Cardiac muscle cell (in vitro differentiated cells and primary cell): ENCODE results near the gene CEBPG. TPM values are rescaled to one million over a fixed set of nuclear protein-coding genes. Genes with fewer than 3 reads are reported as not detected.

Experiments used
- DNase-seq, 2 donors: peaks; one replicate each; pipeline versions ENCODE4 v3.0.0 to v3.0.0-alpha.2; 2010 to 2017; ENCODE audit warnings: low read depth in 1 of 2, low spot score in 1 of 2
- H3K27ac ChIP-seq: fragments of 200-600 bp; sonication (generic); 2 replicates; pipeline ENCODE4 v1.5.1; 2016
- H3K27me3 ChIP-seq: fragments of 200-600 bp; sonication (generic); 2 replicates; pipeline ENCODE4 v1.6.0; 2016; ENCODE audit warnings: control low read depth
- H3K36me3 ChIP-seq: fragments of 200-600 bp; sonication (generic); 2 replicates; pipeline ENCODE4 v1.5.1; 2016; ENCODE audit warnings: control low read depth
- H3K4me1 ChIP-seq: fragments of 200-600 bp; sonication (generic); 2 replicates; pipeline ENCODE4 v1.8.1; 2017; ENCODE audit warnings: low read depth, mild to moderate bottlenecking, mixed run types
- H3K4me3 ChIP-seq: fragments of 200-600 bp; sonication (generic); 2 replicates; pipeline ENCODE4 v1.5.1; 2016; ENCODE audit warnings: mild to moderate bottlenecking
- H3K9me3 ChIP-seq: fragments of 200-600 bp; sonication (generic); 2 replicates; pipeline ENCODE4 v1.5.1; 2017; ENCODE audit warnings: low read depth, mild to moderate bottlenecking, control low read depth
- polyA plus RNA-seq: library from polyadenylated mRNA; unstranded; fragments of >200 nt; fragmentation: Nextera tagmentation; extraction: Ambion mirVana; gene quantifications from 2 replicates; pipeline ENCODE4 v1.2.1, GENCODE V29; 2016
- total RNA-seq: library from RNA; depleted of rRNA; stranded (reverse); fragments of >200 nt; gene quantifications from 2 replicates; pipeline ENCODE4 v1.2.3, GENCODE V29; 2016
- TF ChIP-seq, protein P1 (sequence below): IDR thresholded peaks from 2 replicates; pipeline ENCODE4 v1.5.1; 2012; ENCODE audit warnings: low read depth, mild to moderate bottlenecking, low read length

The CEBPG gene
- total and polyA plus RNA-seq, 2 experiments from 2014 or later = 17.4 to 21.1 TPM

DNA sequence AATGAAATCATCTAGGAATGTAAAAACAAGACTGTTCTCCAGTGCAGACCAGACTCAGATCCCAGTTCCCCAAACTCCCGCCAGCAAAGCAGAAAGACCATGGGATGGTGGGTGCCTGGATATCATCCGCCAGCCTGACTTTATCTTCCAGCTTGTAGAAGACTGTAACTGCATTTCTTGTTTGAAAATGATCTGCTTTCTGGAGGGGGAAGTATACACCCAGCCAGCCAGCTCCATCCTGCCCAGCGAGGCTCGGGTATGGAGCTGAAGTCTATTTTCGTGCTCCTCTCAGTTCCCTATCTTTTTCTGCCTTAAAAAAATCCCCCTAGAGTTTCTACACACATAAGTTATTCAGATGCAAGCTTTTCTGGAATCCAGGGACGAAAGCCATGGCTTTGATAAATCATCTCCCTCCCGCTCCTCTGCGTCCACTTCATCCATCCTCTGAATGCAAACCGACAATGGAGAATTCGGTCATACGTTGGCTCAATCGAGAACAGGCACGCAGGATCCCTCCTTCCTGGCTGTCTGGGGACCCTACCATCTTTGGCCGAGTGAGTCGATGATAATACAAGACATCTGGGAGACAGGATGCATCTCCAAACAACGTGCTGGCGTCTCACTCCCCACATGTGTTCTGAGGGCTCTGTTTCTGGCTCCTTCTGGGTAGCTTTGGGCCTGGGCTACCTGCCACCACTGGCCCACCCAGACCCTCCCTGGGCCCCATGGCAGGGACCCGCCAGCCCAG is 31.2 kb downstream of the CEBPG start:
- Histone ChIP-seq H3K9me3 (no peaks in the 10 kb centered on the region), H3K4me3 (no peak overlapping the region), H3K36me3 (no peaks in the 10 kb centered on the region), H3K27me3 (no peaks in the 10 kb centered on the region), H3K27ac (no peak overlapping the region), H3K4me1 (no peaks in the 10 kb centered on the region)
- no peak for DNase-seq
- TF ChIP-seq, protein P1, sequence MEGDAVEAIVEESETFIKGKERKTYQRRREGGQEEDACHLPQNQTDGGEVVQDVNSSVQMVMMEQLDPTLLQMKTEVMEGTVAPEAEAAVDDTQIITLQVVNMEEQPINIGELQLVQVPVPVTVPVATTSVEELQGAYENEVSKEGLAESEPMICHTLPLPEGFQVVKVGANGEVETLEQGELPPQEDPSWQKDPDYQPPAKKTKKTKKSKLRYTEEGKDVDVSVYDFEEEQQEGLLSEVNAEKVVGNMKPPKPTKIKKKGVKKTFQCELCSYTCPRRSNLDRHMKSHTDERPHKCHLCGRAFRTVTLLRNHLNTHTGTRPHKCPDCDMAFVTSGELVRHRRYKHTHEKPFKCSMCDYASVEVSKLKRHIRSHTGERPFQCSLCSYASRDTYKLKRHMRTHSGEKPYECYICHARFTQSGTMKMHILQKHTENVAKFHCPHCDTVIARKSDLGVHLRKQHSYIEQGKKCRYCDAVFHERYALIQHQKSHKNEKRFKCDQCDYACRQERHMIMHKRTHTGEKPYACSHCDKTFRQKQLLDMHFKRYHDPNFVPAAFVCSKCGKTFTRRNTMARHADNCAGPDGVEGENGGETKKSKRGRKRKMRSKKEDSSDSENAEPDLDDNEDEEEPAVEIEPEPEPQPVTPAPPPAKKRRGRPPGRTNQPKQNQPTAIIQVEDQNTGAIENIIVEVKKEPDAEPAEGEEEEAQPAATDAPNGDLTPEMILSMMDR = no peak

DNA sequence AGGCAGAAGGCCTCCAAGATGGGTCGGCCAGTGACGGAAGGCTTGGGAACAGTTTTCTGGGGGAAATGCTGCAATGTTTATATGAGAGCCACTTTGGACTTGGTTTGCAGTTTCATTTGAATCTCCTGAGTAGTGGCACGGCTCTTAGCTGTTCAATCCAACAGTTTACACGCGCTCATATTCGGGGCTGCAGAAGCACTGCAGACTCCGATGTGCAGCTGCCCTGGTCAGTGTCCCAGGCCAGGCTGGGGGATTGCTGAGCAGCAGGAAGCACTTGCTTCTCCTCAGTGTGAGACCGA is 31.7 kb downstream of the CEBPG start:
- Histone ChIP-seq H3K4me1 (no peaks in the 10 kb centered on the region), H3K27ac (no peak overlapping the region), H3K4me3 (no peak overlapping the region), H3K36me3 (no peaks in the 10 kb centered on the region), H3K9me3 (no peaks in the 10 kb centered on the region), H3K27me3 (no peaks in the 10 kb centered on the region)
- TF ChIP-seq, protein P1 = no peak
- no peak for DNase-seq

DNA sequence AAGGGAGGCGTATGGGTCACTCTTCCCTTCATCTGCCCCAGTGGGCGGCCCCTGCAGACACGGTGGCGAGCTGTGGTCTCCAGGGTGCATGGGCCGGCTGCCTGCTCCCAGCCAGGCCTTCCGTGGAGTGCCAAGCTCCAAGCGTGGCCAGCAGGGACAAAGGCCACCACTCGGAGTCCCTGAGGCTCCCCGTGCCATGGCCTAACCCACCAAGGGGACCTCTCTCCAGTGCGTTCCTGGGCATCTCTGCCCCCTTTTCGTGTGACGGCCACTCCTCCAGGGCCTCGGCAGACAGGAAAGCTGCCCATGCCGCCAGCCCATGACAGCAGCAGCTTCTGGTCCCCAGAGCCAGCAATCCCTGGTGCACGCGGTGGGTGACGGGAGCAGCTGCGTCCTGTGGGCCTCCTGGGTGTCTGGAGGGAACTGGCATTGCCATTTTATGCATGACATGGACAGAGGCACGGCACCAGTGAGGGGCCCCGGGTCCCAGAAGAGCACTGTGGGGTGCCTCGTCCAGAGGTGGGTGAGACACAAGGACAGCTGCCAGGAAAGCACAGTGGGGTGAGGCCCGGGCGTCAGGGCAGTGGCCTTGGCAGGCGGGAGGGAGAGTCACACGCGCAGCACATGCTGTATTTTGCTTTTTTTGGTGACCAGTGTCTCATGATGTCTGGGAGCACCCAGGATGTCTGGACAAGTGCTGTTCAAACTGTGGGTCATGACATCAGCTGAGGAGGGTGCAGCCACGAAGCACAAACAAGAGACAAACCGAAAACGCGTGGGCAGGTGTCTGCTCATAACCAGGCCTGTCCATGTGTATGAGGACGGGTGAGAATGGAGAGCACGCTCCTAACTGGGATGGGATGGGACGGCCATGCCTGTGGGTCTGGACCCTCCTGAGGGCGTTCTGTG is 32.3 kb downstream of the CEBPG start:
- no peak overlapping the region for H3K4me3 ChIP-seq
- no peaks in the 10 kb centered on the region for H3K9me3 ChIP-seq
- H3K27ac ChIP-seq = no peak overlapping the region
- H3K36me3 ChIP-seq = no peaks in the 10 kb centered on the region
- H3K4me1 ChIP-seq = no peaks in the 10 kb centered on the region
- DNase-seq = no peak
- TF ChIP-seq, protein P1 = no peak
- H3K27me3 ChIP-seq = no peaks in the 10 kb centered on the region

DNA sequence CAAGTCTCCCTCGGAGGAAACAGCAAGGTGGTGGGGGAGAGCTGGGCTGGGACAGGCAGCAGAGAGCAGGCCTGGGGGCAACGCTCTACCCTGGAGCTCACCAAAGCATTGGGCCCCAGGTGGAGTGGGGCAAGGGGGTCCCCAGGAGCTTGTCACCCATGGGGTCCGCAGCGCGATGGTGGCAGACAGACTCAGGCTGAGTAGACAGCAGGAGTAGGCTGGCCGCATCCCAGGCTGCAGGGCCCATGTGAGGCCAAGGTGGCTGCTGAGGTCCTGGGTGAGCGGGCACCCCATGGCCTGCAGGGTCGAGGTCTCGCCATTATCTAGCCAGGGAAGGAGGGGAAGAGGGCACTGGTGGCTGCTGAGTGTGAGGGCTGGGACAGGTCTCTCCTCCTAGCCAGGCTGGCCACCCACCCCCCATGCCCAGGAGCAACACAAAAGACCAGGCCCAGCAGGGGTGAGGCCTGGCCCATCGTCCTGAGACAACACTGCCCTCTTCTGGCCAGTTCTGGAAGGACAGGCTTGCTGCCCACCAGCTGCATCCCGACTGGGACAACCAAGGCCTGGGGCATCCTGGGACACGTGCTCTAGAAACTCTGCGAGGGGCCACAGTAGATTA is 33.1 kb downstream of the CEBPG start:
- no peaks in the 10 kb centered on the region for H3K9me3 ChIP-seq

DNA sequence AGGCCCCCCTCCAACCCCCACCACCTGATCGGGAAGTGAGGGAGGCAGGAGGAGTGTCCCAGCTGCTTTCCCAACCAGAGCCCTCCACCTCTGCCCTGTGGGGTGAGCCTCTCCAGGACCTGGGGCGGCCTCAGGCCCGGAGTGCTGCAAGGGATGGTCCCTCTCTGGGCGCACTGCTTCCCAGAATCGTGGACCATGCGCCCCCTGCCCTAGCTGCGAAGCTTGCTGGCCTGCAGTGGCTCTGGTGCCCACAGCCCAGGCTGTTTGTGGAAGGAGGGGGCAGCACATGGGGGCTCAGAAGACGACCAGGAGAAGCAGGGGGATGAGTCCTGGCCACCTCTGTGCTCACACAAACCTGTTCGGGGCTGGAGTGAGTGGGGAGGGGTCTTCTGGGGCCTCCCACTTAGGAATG is 33.6 kb downstream of the CEBPG start:
- Histone ChIP-seq H3K4me1 (no peaks in the 10 kb centered on the region), H3K27ac (no peak overlapping the region), H3K27me3 (no peaks in the 10 kb centered on the region), H3K36me3 (no peaks in the 10 kb centered on the region), H3K4me3 (no peak overlapping the region), H3K9me3 (no peaks in the 10 kb centered on the region)
- TF ChIP-seq, protein P1 = no peak
- DNase-seq = no peak

More for the DNA sequence above, 33.1 kb downstream of the CEBPG start:
- Histone ChIP-seq H3K36me3 (no peaks in the 10 kb centered on the region), H3K4me3 (no peak overlapping the region), H3K27me3 (no peaks in the 10 kb centered on the region), H3K27ac (no peak overlapping the region), H3K4me1 (no peaks in the 10 kb centered on the region)
- TF ChIP-seq, protein P1 = peak; percentile 83
- peak; percentile 68 to 71 for DNase-seq
